ENCODE measurements around the gene RAP1GAP2. TPM values are rescaled to one million over a fixed set of nuclear protein-coding genes. Genes with fewer than 3 reads are reported as not detected.
A peak's percentile ranks its signal among the peaks of the same experiment; 100 is the strongest.

Gene RAP1GAP2
- total RNA-seq, 1 experiment from 2014 or later: 72.8 TPM

DNA sequence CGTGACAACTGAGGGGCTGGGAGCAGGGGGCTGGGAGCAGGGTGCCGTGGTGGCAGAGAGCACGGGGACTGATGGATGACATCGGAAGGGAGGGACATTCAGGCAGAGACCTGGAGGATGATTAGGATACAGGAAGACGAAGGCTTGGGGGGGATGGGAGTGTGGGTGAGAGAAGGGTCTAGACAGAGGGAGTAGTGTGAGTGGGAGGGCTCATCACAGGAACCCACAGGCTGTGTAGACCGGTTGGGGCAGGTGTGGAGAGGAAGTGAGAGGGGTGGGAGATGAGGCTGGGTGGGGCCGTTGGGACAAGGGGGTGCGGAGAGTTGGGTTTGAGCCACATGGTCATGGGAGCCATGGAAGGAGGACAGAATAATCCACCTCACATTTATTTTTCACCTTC, 83.8 kb downstream of the RAP1GAP2 start:
- TF ChIP-seq CREB1 (CRISPR knock-in tag; IDR thresholded peaks at IDR 0.05): no peak
- TF ChIP-seq, protein P1, sequence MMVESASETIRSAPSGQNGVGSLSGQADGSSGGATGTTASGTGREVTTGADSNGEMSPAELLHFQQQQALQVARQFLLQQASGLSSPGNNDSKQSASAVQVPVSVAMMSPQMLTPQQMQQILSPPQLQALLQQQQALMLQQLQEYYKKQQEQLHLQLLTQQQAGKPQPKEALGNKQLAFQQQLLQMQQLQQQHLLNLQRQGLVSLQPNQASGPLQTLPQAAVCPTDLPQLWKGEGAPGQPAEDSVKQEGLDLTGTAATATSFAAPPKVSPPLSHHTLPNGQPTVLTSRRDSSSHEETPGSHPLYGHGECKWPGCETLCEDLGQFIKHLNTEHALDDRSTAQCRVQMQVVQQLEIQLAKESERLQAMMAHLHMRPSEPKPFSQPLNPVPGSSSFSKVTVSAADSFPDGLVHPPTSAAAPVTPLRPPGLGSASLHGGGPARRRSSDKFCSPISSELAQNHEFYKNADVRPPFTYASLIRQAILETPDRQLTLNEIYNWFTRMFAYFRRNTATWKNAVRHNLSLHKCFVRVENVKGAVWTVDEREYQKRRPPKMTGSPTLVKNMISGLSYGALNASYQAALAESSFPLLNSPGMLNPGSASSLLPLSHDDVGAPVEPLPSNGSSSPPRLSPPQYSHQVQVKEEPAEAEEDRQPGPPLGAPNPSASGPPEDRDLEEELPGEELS (CRISPR knock-in tag; IDR thresholded peaks at IDR 0.05): no peak
- TF ChIP-seq ZNF263 (CRISPR knock-in tag; IDR thresholded peaks at IDR 0.05; ENCODE audit: low read depth): no peak
- TF ChIP-seq, protein P2, sequence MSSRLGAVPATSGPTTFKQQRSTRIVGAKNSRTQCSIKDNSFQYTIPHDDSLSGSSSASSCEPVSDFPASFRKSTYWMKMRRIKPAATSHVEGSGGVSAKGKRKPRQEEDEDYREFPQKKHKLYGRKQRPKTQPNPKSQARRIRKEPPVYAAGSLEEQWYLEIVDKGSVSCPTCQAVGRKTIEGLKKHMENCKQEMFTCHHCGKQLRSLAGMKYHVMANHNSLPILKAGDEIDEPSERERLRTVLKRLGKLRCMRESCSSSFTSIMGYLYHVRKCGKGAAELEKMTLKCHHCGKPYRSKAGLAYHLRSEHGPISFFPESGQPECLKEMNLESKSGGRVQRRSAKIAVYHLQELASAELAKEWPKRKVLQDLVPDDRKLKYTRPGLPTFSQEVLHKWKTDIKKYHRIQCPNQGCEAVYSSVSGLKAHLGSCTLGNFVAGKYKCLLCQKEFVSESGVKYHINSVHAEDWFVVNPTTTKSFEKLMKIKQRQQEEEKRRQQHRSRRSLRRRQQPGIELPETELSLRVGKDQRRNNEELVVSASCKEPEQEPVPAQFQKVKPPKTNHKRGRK (CRISPR knock-in tag; IDR thresholded peaks at IDR 0.05; ENCODE audit: borderline replicate concordance): no peak
- TF ChIP-seq ETV6 (CRISPR knock-in tag; IDR thresholded peaks at IDR 0.05): no peak
- no peak for TF ChIP-seq FOXJ3 (CRISPR knock-in tag; IDR thresholded peaks at IDR 0.05; ENCODE audit: borderline replicate concordance)
- TF ChIP-seq NR3C1 (CRISPR knock-in tag; conservative IDR thresholded peaks at IDR 0.05; ENCODE audit: low read depth): no peak
- no peak for TF ChIP-seq MYBL2 (CRISPR knock-in tag; IDR thresholded peaks at IDR 0.05)
- no peak for TF ChIP-seq RELA (CRISPR knock-in tag; IDR thresholded peaks at IDR 0.05; ENCODE audit: borderline replicate concordance)
- TF ChIP-seq MXD4 (CRISPR knock-in tag; IDR thresholded peaks at IDR 0.05; ENCODE audit: borderline replicate concordance): no peak
- ChIA-PET CTCF (no interaction called here), POLR2A (no interaction called here)
- Mint-ChIP-seq H3K27ac (peak overlapping the region; percentile 95), H3K27me3 (ENCODE audit: low read depth) (no peaks in the 10 kb centered on the region), H3K9me3 (0 out of 2 replicates have a peak, but pooled peaks cover 3% of the 10 kb centered on the region), H3K4me3 (no peak overlapping the region), H3K4me1 (peaks cover 78% of the 10 kb centered on the region), H3K36me3 (peaks cover 13% of the 10 kb centered on the region)
- ATAC-seq (no peak), DNase-seq (ENCODE audit: low spot score) (no peak)

DNA sequence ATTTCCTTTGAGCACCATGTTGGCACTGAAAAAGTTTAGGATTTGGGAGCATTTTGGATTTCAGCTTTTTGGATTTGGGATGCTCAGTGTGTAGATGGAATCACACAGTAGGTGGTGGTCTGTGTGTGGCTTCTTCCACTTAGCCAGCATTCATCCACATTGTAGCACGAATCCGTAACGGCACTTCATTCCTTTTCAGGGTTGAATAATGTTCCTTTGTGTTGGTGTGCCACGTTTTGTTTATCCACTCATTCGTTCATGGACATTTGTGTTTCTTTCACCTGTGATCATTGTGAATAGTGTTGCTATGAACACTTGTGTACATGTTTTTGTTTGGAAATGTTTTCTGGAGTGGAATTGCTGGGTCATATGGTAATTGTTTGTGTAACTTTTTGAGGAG, 85.1 kb downstream of the RAP1GAP2 start:
- CTCF ChIA-PET: no interaction called here
- H3K9me3 Mint-ChIP-seq: 0 out of 2 replicates have a peak, but pooled peaks cover 3% of the 10 kb centered on the region
- no peak overlapping the region for H3K4me3 Mint-ChIP-seq
- H3K36me3 Mint-ChIP-seq: peaks cover 10% of the 10 kb centered on the region
- TF ChIP-seq NR2C2 (CRISPR knock-in tag; IDR thresholded peaks at IDR 0.05) (no peak), JAZF1 (CRISPR knock-in tag; IDR thresholded peaks at IDR 0.05) (no peak), ZNF396 (CRISPR knock-in tag; IDR thresholded peaks at IDR 0.05; ENCODE audit: borderline replicate concordance) (no peak), ZNF121 (CRISPR knock-in tag; IDR thresholded peaks at IDR 0.05) (no peak), ZNF423 (CRISPR knock-in tag; IDR thresholded peaks at IDR 0.05) (no peak)
- TF ChIP-seq, protein P3, sequence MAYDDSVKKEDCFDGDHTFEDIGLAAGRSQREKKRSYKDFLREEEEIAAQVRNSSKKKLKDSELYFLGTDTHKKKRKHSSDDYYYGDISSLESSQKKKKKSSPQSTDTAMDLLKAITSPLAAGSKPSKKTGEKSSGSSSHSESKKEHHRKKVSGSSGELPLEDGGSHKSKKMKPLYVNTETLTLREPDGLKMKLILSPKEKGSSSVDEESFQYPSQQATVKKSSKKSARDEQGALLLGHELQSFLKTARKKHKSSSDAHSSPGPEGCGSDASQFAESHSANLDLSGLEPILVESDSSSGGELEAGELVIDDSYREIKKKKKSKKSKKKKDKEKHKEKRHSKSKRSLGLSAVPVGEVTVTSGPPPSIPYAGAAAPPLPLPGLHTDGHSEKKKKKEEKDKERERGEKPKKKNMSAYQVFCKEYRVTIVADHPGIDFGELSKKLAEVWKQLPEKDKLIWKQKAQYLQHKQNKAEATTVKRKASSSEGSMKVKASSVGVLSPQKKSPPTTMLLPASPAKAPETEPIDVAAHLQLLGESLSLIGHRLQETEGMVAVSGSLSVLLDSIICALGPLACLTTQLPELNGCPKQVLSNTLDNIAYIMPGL (CRISPR knock-in tag; IDR thresholded peaks at IDR 0.05): no peak
- TF ChIP-seq, protein P4, sequence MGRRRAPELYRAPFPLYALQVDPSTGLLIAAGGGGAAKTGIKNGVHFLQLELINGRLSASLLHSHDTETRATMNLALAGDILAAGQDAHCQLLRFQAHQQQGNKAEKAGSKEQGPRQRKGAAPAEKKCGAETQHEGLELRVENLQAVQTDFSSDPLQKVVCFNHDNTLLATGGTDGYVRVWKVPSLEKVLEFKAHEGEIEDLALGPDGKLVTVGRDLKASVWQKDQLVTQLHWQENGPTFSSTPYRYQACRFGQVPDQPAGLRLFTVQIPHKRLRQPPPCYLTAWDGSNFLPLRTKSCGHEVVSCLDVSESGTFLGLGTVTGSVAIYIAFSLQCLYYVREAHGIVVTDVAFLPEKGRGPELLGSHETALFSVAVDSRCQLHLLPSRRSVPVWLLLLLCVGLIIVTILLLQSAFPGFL (CRISPR knock-in tag; IDR thresholded peaks at IDR 0.05; ENCODE audit: borderline replicate concordance): no peak
- TF ChIP-seq, protein P2 (CRISPR knock-in tag; IDR thresholded peaks at IDR 0.05; ENCODE audit: borderline replicate concordance): no peak
- H3K27me3 Mint-ChIP-seq (ENCODE audit: low read depth): no peaks in the 10 kb centered on the region
- peaks cover 74% of the 10 kb centered on the region for H3K4me1 Mint-ChIP-seq
- ATAC-seq (no peak), DNase-seq (ENCODE audit: low spot score) (no peak)
- POLR2A ChIA-PET: no interaction called here
- no peak overlapping the region for H3K27ac Mint-ChIP-seq
